Measurements from ENCODE around the gene SLC44A1.

The SLC44A1 gene

GRCh38 chr9:105295986-105296385 lies 51.5 kb downstream of the SLC44A1 start:
- H3K36me3 ChIP-seq (ENCODE audit: insufficient read depth, low read length), result peaks cover 23% of the 10 kb centered on the region
- H3K4me1 ChIP-seq (ENCODE audit: insufficient read depth, low read length, severe bottlenecking), result peaks cover 23% of the 10 kb centered on the region
- H3K9me3 ChIP-seq (ENCODE audit: low read length), result no peaks in the 10 kb centered on the region
- no peak for TF ChIP-seq EZH2 (IDR thresholded peaks at IDR 0.05; ENCODE audit: borderline replicate concordance, low read length)
- no peak for TF ChIP-seq CTCF (IDR thresholded peaks at IDR 0.05; ENCODE audit: low read length)
- H3K4me3 ChIP-seq (ENCODE audit: low read depth, low read length, poor library complexity, severe bottlenecking), result no peak overlapping the region
- no peaks in the 10 kb centered on the region for H4K20me1 ChIP-seq (ENCODE audit: insufficient read depth, low read length)
- no peak overlapping the region for H3K4me2 ChIP-seq (ENCODE audit: low read length)
- H3F3A ChIP-seq (ENCODE audit: insufficient read depth, low read length), result no peaks in the 10 kb centered on the region; the same call in 1 of the 2 replicates
- no peaks in the 10 kb centered on the region for H3K9me2 ChIP-seq (ENCODE audit: low read depth, low read length)
- H3K27me3 ChIP-seq (ENCODE audit: insufficient read depth, low read length), result no peaks in the 10 kb centered on the region
- H3K9ac ChIP-seq (ENCODE audit: low read length), result no peak overlapping the region
- H2AFZ ChIP-seq (ENCODE audit: low read length), result no peak overlapping the region
- peaks cover 57% of the 10 kb centered on the region for H3K79me2 ChIP-seq (ENCODE audit: insufficient read depth, low read length)
- H3K27ac ChIP-seq (ENCODE audit: low read depth, low read length, poor library complexity, severe bottlenecking), result no peak overlapping the region

GRCh38 chr9:105296445-105296844 lies 52.0 kb downstream of the SLC44A1 start:
- no peak overlapping the region for H3K4me2 ChIP-seq (ENCODE audit: low read length)
- H3K9ac ChIP-seq (ENCODE audit: low read length), result no peak overlapping the region
- H3K9me2 ChIP-seq (ENCODE audit: low read depth, low read length), result no peaks in the 10 kb centered on the region
- H3K36me3 ChIP-seq (ENCODE audit: insufficient read depth, low read length), result peaks cover 23% of the 10 kb centered on the region
- no peak overlapping the region for H3K4me3 ChIP-seq (ENCODE audit: low read depth, low read length, poor library complexity, severe bottlenecking)
- H3F3A ChIP-seq (ENCODE audit: insufficient read depth, low read length), result no peaks in the 10 kb centered on the region; the same call in 1 of the 2 replicates
- H3K4me1 ChIP-seq (ENCODE audit: insufficient read depth, low read length, severe bottlenecking), result peaks cover 23% of the 10 kb centered on the region
- peaks cover 52% of the 10 kb centered on the region for H3K79me2 ChIP-seq (ENCODE audit: insufficient read depth, low read length)
- H3K27me3 ChIP-seq (ENCODE audit: insufficient read depth, low read length), result no peaks in the 10 kb centered on the region
- H2AFZ ChIP-seq (ENCODE audit: low read length), result no peak overlapping the region
- H3K27ac ChIP-seq (ENCODE audit: low read depth, low read length, poor library complexity, severe bottlenecking), result no peak overlapping the region
- TF ChIP-seq CTCF (IDR thresholded peaks at IDR 0.05; ENCODE audit: low read length) (no peak), EZH2 (IDR thresholded peaks at IDR 0.05; ENCODE audit: borderline replicate concordance, low read length) (no peak)
- H4K20me1 ChIP-seq (ENCODE audit: insufficient read depth, low read length), result no peaks in the 10 kb centered on the region
- no peaks in the 10 kb centered on the region for H3K9me3 ChIP-seq (ENCODE audit: low read length)

- no peaks in the 10 kb centered on the region for H4K20me1 ChIP-seq (ENCODE audit: insufficient read depth, low read length)
- no peak for TF ChIP-seq CTCF (IDR thresholded peaks at IDR 0.05; ENCODE audit: low read length)
- TF ChIP-seq EZH2 (IDR thresholded peaks at IDR 0.05; ENCODE audit: borderline replicate concordance, low read length), result no peak
- H3K36me3 ChIP-seq (ENCODE audit: insufficient read depth, low read length), result peaks cover 23% of the 10 kb centered on the region
- no peak overlapping the region for H3K9ac ChIP-seq (ENCODE audit: low read length)
- no peak overlapping the region for H2AFZ ChIP-seq (ENCODE audit: low read length)
- no peaks in the 10 kb centered on the region for H3K9me2 ChIP-seq (ENCODE audit: low read depth, low read length)
- peaks cover 48% of the 10 kb centered on the region for H3K79me2 ChIP-seq (ENCODE audit: insufficient read depth, low read length)
- no peaks in the 10 kb centered on the region for H3K27me3 ChIP-seq (ENCODE audit: insufficient read depth, low read length)
- peaks cover 23% of the 10 kb centered on the region for H3K4me1 ChIP-seq (ENCODE audit: insufficient read depth, low read length, severe bottlenecking)
- no peak overlapping the region for H3K27ac ChIP-seq (ENCODE audit: low read depth, low read length, poor library complexity, severe bottlenecking)
- no peak overlapping the region for H3K4me3 ChIP-seq (ENCODE audit: low read depth, low read length, poor library complexity, severe bottlenecking)
- H3K4me2 ChIP-seq (ENCODE audit: low read length), result no peak overlapping the region
- no peaks in the 10 kb centered on the region for H3K9me3 ChIP-seq (ENCODE audit: low read length)
- H3F3A ChIP-seq (ENCODE audit: insufficient read depth, low read length), result no peaks in the 10 kb centered on the region; the same call in 1 of the 2 replicates
Observed at GRCh38 chr9:105296877-105297287, 52.4 kb downstream of the SLC44A1 start.

All from OCI-LY1 (cell line).